SK-N-SH (cell line): ENCODE data around the gene SNAP25. TPM values are rescaled to one million over a fixed set of nuclear protein-coding genes. Genes with fewer than 3 reads are reported as not detected.

ENCODE experiments used
- CTCF ChIA-PET: fragments of 300-600, 350-600 bp; formaldehyde crosslinking; extraction: SDS; loops from one replicate; lab custom pipeline; 2021; lab: Yijun Ruan, JAX
- POLR2A ChIA-PET: fragments of 350-600 bp; sonication (Branson Sonifier 250); formaldehyde crosslinking; extraction: SDS; loops from one replicate; lab custom pipeline; 2020; ENCODE audit warnings: antibody characterized with exemption, inconsistent platforms; lab: Yijun Ruan, JAX
- DNase-seq: peaks from one replicate; pipeline ENCODE4 v3.0.0; 2012
- H2AFZ ChIP-seq: fragments of 200-600 bp; sonication (generic); 2 replicates; pipeline ENCODE4 v1.8.1; 2016; ENCODE audit warnings: antibody characterized with exemption, mild to moderate bottlenecking, low read depth
- H3F3A ChIP-seq: fragments of 200-600 bp; sonication (generic); replicated peaks from 2 replicates; pipeline ENCODE3; 2016; ENCODE audit warnings: antibody characterized with exemption, mild to moderate bottlenecking; ENCODE audit not compliant: insufficient read depth
- H3K27ac ChIP-seq, 2 experiments: fragments of 200-500 bp in 1 of 2; fragments of 200-600 bp in 1 of 2; sonication (Bioruptor generic) in 1 of 2; sonication (generic), shearing (Covaris generic) in 1 of 2; 2 replicates each; pipeline versions ENCODE4 v1.5.1 to v1.6.1; 2014 to 2016; ENCODE audit warnings: low read depth in 2 of 2, inconsistent platforms in 1 of 2, low read length in 1 of 2, mild to moderate bottlenecking in 1 of 2, mixed read lengths in 1 of 2
- H3K27me3 ChIP-seq: fragments of 200-600 bp; sonication (generic), shearing (Covaris generic); 2 replicates; pipeline ENCODE4 v1.6.1; 2016; ENCODE audit warnings: mixed run types; ENCODE audit not compliant: insufficient read depth
- H3K36me3 ChIP-seq, 2 experiments: fragments of 200-500 bp in 1 of 2; fragments of 200-600 bp in 1 of 2; sonication (Bioruptor generic) in 1 of 2; sonication (generic) in 1 of 2; replicated peaks in 1 of 2; 2 replicates each; pipeline versions ENCODE3 to v1.5.1; 2014 to 2016; ENCODE audit warnings: low read length in 1 of 2, mild to moderate bottlenecking in 1 of 2; ENCODE audit not compliant: insufficient read depth in 2 of 2, control insufficient read depth in 1 of 2
- H3K4me1 ChIP-seq, 2 experiments: fragments of 200-500 bp in 1 of 2; fragments of 200-600 bp in 1 of 2; sonication (Bioruptor generic) in 1 of 2; sonication (generic), shearing (Covaris generic) in 1 of 2; 2 replicates each; pipeline versions ENCODE4 v1.5.1 to v1.6.1; 2014 to 2016; ENCODE audit warnings: low read depth in 1 of 2, low read length in 1 of 2, mixed run types in 1 of 2; ENCODE audit not compliant: insufficient read depth in 2 of 2, control insufficient read depth in 1 of 2
- H3K4me2 ChIP-seq: fragments of 200-600 bp; sonication (generic), shearing (Covaris generic); 2 replicates; pipeline ENCODE4 v1.6.1; 2017; ENCODE audit warnings: mixed run types
- H3K4me3 ChIP-seq, 2 experiments: fragments of 200-500 bp in 1 of 2; fragments of 200-600 bp in 1 of 2; sonication (Bioruptor generic) in 1 of 2; sonication (generic), shearing (Covaris generic) in 1 of 2; 2 replicates each; pipeline versions ENCODE4 v1.5.1 to v1.8.1; 2014 to 2016; ENCODE audit warnings: low read depth in 2 of 2, inconsistent platforms in 1 of 2, low read length in 1 of 2, mild to moderate bottlenecking in 1 of 2, mixed read lengths in 1 of 2, moderate library complexity in 1 of 2
- H3K79me2 ChIP-seq: fragments of 200-600 bp; sonication (generic); 2 replicates; pipeline ENCODE4 v1.8.1; 2017; ENCODE audit warnings: mild to moderate bottlenecking; ENCODE audit not compliant: insufficient read depth
- H3K9ac ChIP-seq: fragments of 200-600 bp; sonication (generic); 2 replicates; pipeline ENCODE4 v1.6.1; 2017; ENCODE audit warnings: mixed run types
- H3K9me2 ChIP-seq: fragments of 200-600 bp; sonication (generic); 2 replicates; pipeline ENCODE4 v1.6.1; 2017; ENCODE audit warnings: mixed run types
- H3K9me3 ChIP-seq: fragments of 200-600 bp; sonication (generic); 2 replicates; pipeline ENCODE4 v1.6.1; 2017; ENCODE audit warnings: mixed run types, mild to moderate bottlenecking, moderate library complexity
- H4K20me1 ChIP-seq: fragments of 200-600 bp; sonication (generic); 2 replicates; pipeline ENCODE4 v1.6.1; 2017; ENCODE audit warnings: mild to moderate bottlenecking, mixed run types; ENCODE audit not compliant: insufficient read depth
- ELF1 ChIP-seq: IDR thresholded peaks from 2 replicates; pipeline ENCODE4 v1.4.0; 2012
- EP300 ChIP-seq, 2 experiments: IDR thresholded peaks; 2 replicates each; pipeline versions ENCODE4 v1.4.0 to v1.6.1; 2012; ENCODE audit warnings: borderline replicate concordance in 1 of 2, low read depth in 1 of 2, low read length in 1 of 2
- FOSL2 ChIP-seq: IDR thresholded peaks from 2 replicates; pipeline ENCODE4 v1.4.0; 2012; ENCODE audit warnings: low read depth, mild to moderate bottlenecking, moderate library complexity, borderline replicate concordance
- FOXM1 ChIP-seq: IDR thresholded peaks from 2 replicates; pipeline ENCODE4 v1.4.0; 2012; ENCODE audit warnings: low read depth, mild to moderate bottlenecking
- JUND ChIP-seq: IDR thresholded peaks from 2 replicates; pipeline ENCODE4 v1.4.0; 2012
- NFIC ChIP-seq: IDR thresholded peaks from 2 replicates; pipeline ENCODE4 v1.4.0; 2012; ENCODE audit warnings: borderline replicate concordance
- NRF1 ChIP-seq: IDR thresholded peaks from 2 replicates; pipeline ENCODE4 v1.6.1; 2012; ENCODE audit warnings: low read depth, mild to moderate bottlenecking, low read length
- POLR2AphosphoS5 ChIP-seq: IDR thresholded peaks from 2 replicates; pipeline ENCODE4 v1.6.1; 2012; ENCODE audit warnings: low read depth, low read length
- RXRA ChIP-seq: IDR thresholded peaks from 2 replicates; pipeline ENCODE4 v1.4.0; 2012; ENCODE audit warnings: low read depth, mild to moderate bottlenecking, borderline replicate concordance
- SIN3A ChIP-seq: IDR thresholded peaks from 2 replicates; pipeline ENCODE4 v1.6.1; 2012; ENCODE audit warnings: low read depth, mild to moderate bottlenecking, low read length, moderate library complexity, borderline replicate concordance
- USF2 ChIP-seq: fragments of 150-350 bp; IDR thresholded peaks from 2 replicates; pipeline ENCODE4 v1.6.1; 2017; ENCODE audit warnings: antibody characterized with exemption, low read length, low read depth, borderline replicate concordance
- WGBS: methylation state at CpG from one replicate; pipeline ENCODE4 v1.1.6; 2017; ENCODE audit warnings: low lambda C conversion rate; 5-methylcytosine and 5-hydroxymethylcytosine counted together
- polyA plus RNA-seq, 3 experiments: library from polyadenylated mRNA; depleted of rRNA; stranded (reverse); fragments of >200 nt; gene quantifications; 2 replicates each; pipeline ENCODE4 v1.2.3, GENCODE V29; 2012
- TF ChIP-seq, protein P1 (sequence below): IDR thresholded peaks from 2 replicates; pipeline ENCODE4 v1.4.0; 2012; ENCODE audit warnings: low read depth, borderline replicate concordance

Gene SNAP25
- polyA plus RNA-seq, 1 of the 3 experiments (the other 2 are of a cell fraction), result 42.4 TPM

- TF ChIP-seq USF2 (no peak), NRF1 (no peak), RXRA (no peak), POLR2AphosphoS5 (no peak), SIN3A (no peak), FOXM1 (no peak)
These were observed 73.1 kb downstream of the SNAP25 start (continued) for GRCh38 chr20:10291568-10292248.

DNA sequence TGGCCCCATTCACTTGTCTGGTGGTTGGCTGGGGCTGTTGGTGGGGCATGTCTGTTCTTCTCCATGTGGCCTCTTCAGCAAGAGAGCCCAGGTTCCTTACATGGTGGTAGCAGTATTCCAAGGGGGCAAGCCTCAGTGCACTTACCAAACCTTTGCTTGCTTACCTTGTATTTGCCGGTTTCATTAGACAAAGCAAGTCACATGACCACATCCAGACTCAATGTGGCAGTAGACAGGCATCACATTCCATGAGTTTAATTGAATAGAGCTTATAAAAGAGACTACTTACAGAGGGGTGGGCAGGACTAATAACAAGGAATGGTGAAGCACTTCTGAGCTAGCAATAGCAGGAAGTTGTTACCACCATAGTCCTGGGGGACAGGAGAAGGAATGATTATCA is 78.6 kb downstream of the SNAP25 start:
- no peak overlapping the region for H3K4me3 ChIP-seq
- no peak overlapping the region for H2AFZ ChIP-seq
- no peak for DNase-seq
- POLR2A ChIA-PET, result no interaction called here
- no peaks in the 10 kb centered on the region for H3K79me2 ChIP-seq
- H3K27me3 ChIP-seq, result no peaks in the 10 kb centered on the region
- H3K27ac ChIP-seq, result peak overlapping the region in 1 of 2 experiments; percentile 55; a peak in 2 of 4 replicates
- peaks cover 6 to 13% of the 10 kb centered on the region in 2 experiments; a peak in 3 of 4 replicates for H3K4me1 ChIP-seq
- H3K4me2 ChIP-seq, result 0 out of 2 replicates have a peak overlapping the region, but pooled peaks have one; percentile 47
- CTCF ChIA-PET, result interaction anchor here (0.6 to 1.5 kb wide), 4 partner anchors 72 to 319 kb away, joined by 3 to 4 read pairs (median 3); no protein-coding TSS in a partner anchor
- peaks cover 6% of the 10 kb centered on the region for H3F3A ChIP-seq
- H3K9ac ChIP-seq, result no peak overlapping the region
- H4K20me1 ChIP-seq, result no peaks in the 10 kb centered on the region
- no peaks in the 10 kb centered on the region for H3K9me3 ChIP-seq
- TF ChIP-seq, protein P1, sequence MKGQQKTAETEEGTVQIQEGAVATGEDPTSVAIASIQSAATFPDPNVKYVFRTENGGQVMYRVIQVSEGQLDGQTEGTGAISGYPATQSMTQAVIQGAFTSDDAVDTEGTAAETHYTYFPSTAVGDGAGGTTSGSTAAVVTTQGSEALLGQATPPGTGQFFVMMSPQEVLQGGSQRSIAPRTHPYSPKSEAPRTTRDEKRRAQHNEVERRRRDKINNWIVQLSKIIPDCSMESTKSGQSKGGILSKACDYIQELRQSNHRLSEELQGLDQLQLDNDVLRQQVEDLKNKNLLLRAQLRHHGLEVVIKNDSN, result peak; percentile 20; the same call in 1 of the 2 replicates
- no peak for TF ChIP-seq SIN3A
- TF ChIP-seq, all 33 proteins: peak for 1
- Histone ChIP-seq H3K9me2 (no peaks in the 10 kb centered on the region), H3K36me3 (peaks cover 0 to 12% of the 10 kb centered on the region in 2 experiments)
- WGBS, result 94% methylated on average over 1 of the region's 1 CpG

GRCh38 chr20:10297684-10298240 is 79.1 kb downstream of the SNAP25 start:
- WGBS, result 61% methylated on average over 1 of the region's 1 CpG

More at GRCh38 chr20:10297684-10298240, 79.1 kb downstream of the SNAP25 start:
- Histone ChIP-seq H3K79me2 (no peaks in the 10 kb centered on the region), H4K20me1 (no peaks in the 10 kb centered on the region), H3K36me3 (peaks cover 0 to 12% of the 10 kb centered on the region in 2 experiments), H3F3A (peaks cover 6% of the 10 kb centered on the region), H3K4me2 (peak overlapping the region; percentile 47; the same call in 1 of the 2 replicates), H2AFZ (no peak overlapping the region), H3K9me2 (no peaks in the 10 kb centered on the region), H3K27ac (peak overlapping the region in 1 of 2 experiments; percentile 55; a peak in 2 of 4 replicates), H3K4me1 (peaks cover 5 to 13% of the 10 kb centered on the region in 2 experiments; a peak in 2 of 4 replicates), H3K9me3 (no peaks in the 10 kb centered on the region), H3K9ac (no peak overlapping the region), H3K4me3 (no peak overlapping the region), H3K27me3 (no peaks in the 10 kb centered on the region)
- ChIA-PET POLR2A (no interaction called here), CTCF (interaction anchor here (0.8 to 1.5 kb wide), 4 partner anchors 115 to 319 kb away, joined by 3 to 4 read pairs (median 4); no protein-coding TSS in a partner anchor)
- no peak for DNase-seq
- TF ChIP-seq NFIC, result no peak; the same call in 1 of the 2 replicates
- TF ChIP-seq EP300 (IDR thresholded peaks at IDR 0.05; ENCODE audit: borderline replicate concordance in 1 of 2, low read depth in 1 of 2, low read length in 1 of 2), result peak in 1 of 2 experiments; percentile 4; a peak in 1 of 4 replicates
- TF ChIP-seq ELF1, result no peak
- TF ChIP-seq JUND, result peak; percentile 11; the same call in 1 of the 2 replicates
- TF ChIP-seq FOSL2, result 0 out of 2 replicates have a peak, but pooled peaks have one; percentile 12
